Measurements from ENCODE around the gene PDE1C. TPM values are rescaled to one million over a fixed set of nuclear protein-coding genes. Genes with fewer than 3 reads are reported as not detected.

Gene PDE1C
- total and polyA plus RNA-seq, 2 of the 4 experiments (the other 2 are of a cell fraction): 14.2 to 61.5 TPM

DNA sequence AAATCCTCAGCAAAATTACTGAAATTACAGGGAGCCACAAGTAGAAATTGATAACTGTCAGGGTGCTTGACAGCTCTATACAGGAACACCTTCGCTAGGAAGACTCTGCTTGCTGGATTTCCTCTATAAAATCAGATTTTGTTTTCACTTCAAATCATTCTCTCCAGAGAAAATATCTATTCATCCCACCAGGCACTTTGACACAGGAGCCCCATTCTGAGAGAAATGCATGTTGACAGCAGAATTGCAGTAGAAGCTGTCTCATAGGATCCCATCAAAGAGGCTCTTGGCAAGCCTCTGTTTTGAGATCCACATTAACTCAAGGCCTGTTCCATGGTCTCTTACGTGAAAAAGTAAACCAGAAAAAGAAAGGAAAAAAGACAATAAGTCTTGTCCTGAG lies 116.8 kb downstream of the PDE1C start:
- no peak overlapping the region for H2BK120ac ChIP-seq (ENCODE audit: low read depth, low read length)
- H4K91ac ChIP-seq (ENCODE audit: insufficient read depth, low read depth, low read length): no peak overlapping the region
- H2AK9ac ChIP-seq (replicated peaks; ENCODE audit: low read depth, low read length, poor library complexity): no peak overlapping the region
- H3K36me3 ChIP-seq (ENCODE audit: control insufficient read depth, insufficient read depth, low read length): no peaks in the 10 kb centered on the region; the same call in 1 of the 2 replicates
- in situ Hi-C loops (cut with MboI; ENCODE audit: low sequenced_read_pairs): no loop called here
- no peak overlapping the region for H3K9ac ChIP-seq (ENCODE audit: low read depth, low read length)
- no peak for ATAC-seq (ENCODE audit: low read depth)
- no peak overlapping the region for H3K4me3 ChIP-seq (ENCODE audit: insufficient read depth, low read depth, low read length)
- H3K4me1 ChIP-seq (ENCODE audit: control insufficient read depth, insufficient read depth, low read length): peaks cover 9% of the 10 kb centered on the region; the same call in 1 of the 2 replicates
- H3K56ac ChIP-seq (ENCODE audit: extremely low read depth, insufficient read depth, low read length): no peak overlapping the region; the same call in 1 of the 2 replicates
- H3K4me2 ChIP-seq (ENCODE audit: low read depth, low read length): no peak overlapping the region
- DNase-seq: no peak
- BruUV-seq (replicated peaks): no TSS peak
- no peak overlapping the region for H2BK15ac ChIP-seq (ENCODE audit: low read depth, low read length)
- CTCF ChIA-PET: no interaction called here
- H2BK20ac ChIP-seq (ENCODE audit: low read depth, low read length): no peak overlapping the region
- no peak overlapping the region for H3K4ac ChIP-seq (ENCODE audit: low read depth, low read length)
- intact Hi-C loops (cut with micrococcal nuclease): no loop called here
- no peak overlapping the region for H2AK5ac ChIP-seq (ENCODE audit: low read depth, low read length)
- no peak overlapping the region for H3K27ac ChIP-seq (ENCODE audit: insufficient read depth, low read length)
- POLR2A ChIA-PET (ENCODE audit: unreplicated experiment): no interaction called here
- H4K8ac ChIP-seq (ENCODE audit: low read depth in 2 of 2, low read length in 2 of 2): no peak overlapping the region
- H3K9me1 ChIP-seq (ENCODE audit: insufficient read depth, low read length): peaks cover 3% of the 10 kb centered on the region; the same call in 1 of the 2 replicates
- H2AFZ ChIP-seq (replicated peaks; ENCODE audit: low read length, poor library complexity): no peak overlapping the region
- WGBS, 2 experiments (ENCODE audit: extremely low coverage in 2 of 2, insufficient read length in 1 of 2): no CpG with 5 or more reads among the region's 2 CpGs
- no peak overlapping the region for H3K14ac ChIP-seq (replicated peaks; ENCODE audit: low read depth, low read length)
- H3K9me3 ChIP-seq (ENCODE audit: control insufficient read depth, insufficient read depth, low read length): peaks cover 2% of the 10 kb centered on the region; the same call in 1 of the 2 replicates
- no peak overlapping the region for H3K23ac ChIP-seq (ENCODE audit: low read depth, low read length)
- no peaks in the 10 kb centered on the region for H4K20me1 ChIP-seq (ENCODE audit: insufficient read depth, low read length)
- H2BK5ac ChIP-seq (ENCODE audit: low read depth, low read length, poor library complexity, severe bottlenecking): no peak overlapping the region
- no peak overlapping the region for H3K18ac ChIP-seq (ENCODE audit: low read depth, low read length)
- no peak for TF ChIP-seq BHLHE40 (IDR thresholded peaks at IDR 0.05; ENCODE audit: low read depth, low read length)
- TF ChIP-seq FOS (IDR thresholded peaks at IDR 0.05; ENCODE audit: low read depth, low read length): no peak
- no peak for TF ChIP-seq POLR2A (IDR thresholded peaks at IDR 0.05; ENCODE audit: low read depth, low read length)
- TF ChIP-seq RFX5 (IDR thresholded peaks at IDR 0.05; ENCODE audit: low read depth, low read length): no peak
- TF ChIP-seq, protein P1, sequence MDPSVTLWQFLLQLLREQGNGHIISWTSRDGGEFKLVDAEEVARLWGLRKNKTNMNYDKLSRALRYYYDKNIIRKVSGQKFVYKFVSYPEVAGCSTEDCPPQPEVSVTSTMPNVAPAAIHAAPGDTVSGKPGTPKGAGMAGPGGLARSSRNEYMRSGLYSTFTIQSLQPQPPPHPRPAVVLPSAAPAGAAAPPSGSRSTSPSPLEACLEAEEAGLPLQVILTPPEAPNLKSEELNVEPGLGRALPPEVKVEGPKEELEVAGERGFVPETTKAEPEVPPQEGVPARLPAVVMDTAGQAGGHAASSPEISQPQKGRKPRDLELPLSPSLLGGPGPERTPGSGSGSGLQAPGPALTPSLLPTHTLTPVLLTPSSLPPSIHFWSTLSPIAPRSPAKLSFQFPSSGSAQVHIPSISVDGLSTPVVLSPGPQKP (IDR thresholded peaks at IDR 0.05; ENCODE audit: borderline replicate concordance, low read depth, low read length): no peak
- TF ChIP-seq CHD1 (IDR thresholded peaks at IDR 0.05; ENCODE audit: low read depth, low read length): no peak
- TF ChIP-seq NFE2L2 (IDR thresholded peaks at IDR 0.05; ENCODE audit: low read depth, low read length): no peak
- TF ChIP-seq, protein P2, sequence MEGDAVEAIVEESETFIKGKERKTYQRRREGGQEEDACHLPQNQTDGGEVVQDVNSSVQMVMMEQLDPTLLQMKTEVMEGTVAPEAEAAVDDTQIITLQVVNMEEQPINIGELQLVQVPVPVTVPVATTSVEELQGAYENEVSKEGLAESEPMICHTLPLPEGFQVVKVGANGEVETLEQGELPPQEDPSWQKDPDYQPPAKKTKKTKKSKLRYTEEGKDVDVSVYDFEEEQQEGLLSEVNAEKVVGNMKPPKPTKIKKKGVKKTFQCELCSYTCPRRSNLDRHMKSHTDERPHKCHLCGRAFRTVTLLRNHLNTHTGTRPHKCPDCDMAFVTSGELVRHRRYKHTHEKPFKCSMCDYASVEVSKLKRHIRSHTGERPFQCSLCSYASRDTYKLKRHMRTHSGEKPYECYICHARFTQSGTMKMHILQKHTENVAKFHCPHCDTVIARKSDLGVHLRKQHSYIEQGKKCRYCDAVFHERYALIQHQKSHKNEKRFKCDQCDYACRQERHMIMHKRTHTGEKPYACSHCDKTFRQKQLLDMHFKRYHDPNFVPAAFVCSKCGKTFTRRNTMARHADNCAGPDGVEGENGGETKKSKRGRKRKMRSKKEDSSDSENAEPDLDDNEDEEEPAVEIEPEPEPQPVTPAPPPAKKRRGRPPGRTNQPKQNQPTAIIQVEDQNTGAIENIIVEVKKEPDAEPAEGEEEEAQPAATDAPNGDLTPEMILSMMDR (conservative IDR thresholded peaks at IDR 0.05; ENCODE audit: low read depth, low read length): no peak
- TF ChIP-seq CEBPB (IDR thresholded peaks at IDR 0.05; ENCODE audit: low read depth, low read length): no peak
- TF ChIP-seq RCOR1 (IDR thresholded peaks at IDR 0.05; ENCODE audit: insufficient replicate concordance, low read length): no peak
- TF ChIP-seq RAD21 (IDR thresholded peaks at IDR 0.05; ENCODE audit: low read length): no peak
- TF ChIP-seq MAFK (IDR thresholded peaks at IDR 0.05; ENCODE audit: low read depth, low read length): no peak
- no peak for TF ChIP-seq MAZ (IDR thresholded peaks at IDR 0.05; ENCODE audit: borderline replicate concordance, low read depth, low read length)
- no peak for TF ChIP-seq SMC3 (IDR thresholded peaks at IDR 0.05; ENCODE audit: low read depth, low read length)
- no peak for TF ChIP-seq MXI1 (IDR thresholded peaks at IDR 0.05; ENCODE audit: borderline replicate concordance, low read depth, low read length)
- TF ChIP-seq, protein P3, sequence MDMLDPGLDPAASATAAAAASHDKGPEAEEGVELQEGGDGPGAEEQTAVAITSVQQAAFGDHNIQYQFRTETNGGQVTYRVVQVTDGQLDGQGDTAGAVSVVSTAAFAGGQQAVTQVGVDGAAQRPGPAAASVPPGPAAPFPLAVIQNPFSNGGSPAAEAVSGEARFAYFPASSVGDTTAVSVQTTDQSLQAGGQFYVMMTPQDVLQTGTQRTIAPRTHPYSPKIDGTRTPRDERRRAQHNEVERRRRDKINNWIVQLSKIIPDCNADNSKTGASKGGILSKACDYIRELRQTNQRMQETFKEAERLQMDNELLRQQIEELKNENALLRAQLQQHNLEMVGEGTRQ (IDR thresholded peaks at IDR 0.05; ENCODE audit: low read depth, low read length): no peak
- H3K27me3 ChIP-seq (ENCODE audit: control insufficient read depth, insufficient read depth, low read length): no peaks in the 10 kb centered on the region
- H3K79me1 ChIP-seq (ENCODE audit: low read depth in 1 of 2, low read length in 2 of 2): peaks cover 8 to 24% of the 10 kb centered on the region in 2 experiments; a peak in 3 of 4 replicates
- H4K5ac ChIP-seq (ENCODE audit: low read depth, low read length): no peak overlapping the region
- dilution Hi-C loops (cut with HindIII; ENCODE audit: low sequenced_read_pairs, unreplicated experiment): no loop called here

Measured in IMR-90 (cell line).